Medulla oblongata (tissue), 1 donor: Measurements from ENCODE around the gene SHISAL2B.
"Not testable (repeated sequence)": the region's sequence is repeated elsewhere in the genome, so short reads cannot be mapped to it uniquely, and the experiment has no call there.

Experiments used
- DNase-seq: peaks from one replicate; pipeline ENCODE4 v3.0.0-alpha.2; 2015; ENCODE audit errors: extremely low spot score

Gene SHISAL2B

GRCh38 chr5:64690417-64691151 is at the start of gene SHISAL2B:
Gene SHISAL2B, plus strand, starts transcription at chr5:64690503. Its CDS starts 121 bp downstream, at chr5:64690624.
- no peak for DNase-seq

GRCh38 chr5:64644831-64645230 is 45.5 kb upstream of the SHISAL2B start:
- DNase-seq = no peak

- DNase-seq = no peak
These were observed 44.1 kb upstream of the SHISAL2B start for GRCh38 chr5:64646169-64646568.

- DNase-seq = no peak
These were observed 40.8 kb upstream of the SHISAL2B start for GRCh38 chr5:64649512-64649911.

- DNase-seq = no peak
These were observed 36.3 kb upstream of the SHISAL2B start for GRCh38 chr5:64653766-64654560.

- no peak for DNase-seq
These were observed 35.8 kb upstream of the SHISAL2B start for GRCh38 chr5:64654561-64654938.

- DNase-seq = no peak
These were observed 34.7 kb upstream of the SHISAL2B start for GRCh38 chr5:64655596-64655995.

- DNase-seq = no peak
These were observed 31.0 kb upstream of the SHISAL2B start for GRCh38 chr5:64659289-64659688.

GRCh38 chr5:64663181-64663580 is 27.1 kb upstream of the SHISAL2B start:
- not testable (repeated sequence) for DNase-seq

- DNase-seq = no peak
These were observed 25.1 kb upstream of the SHISAL2B start for GRCh38 chr5:64665243-64665642.

GRCh38 chr5:64666078-64666477 is 24.2 kb upstream of the SHISAL2B start:
- no peak for DNase-seq

GRCh38 chr5:64667068-64667467 is 23.2 kb upstream of the SHISAL2B start:
- DNase-seq = no peak

GRCh38 chr5:64670277-64670676 is 20.0 kb upstream of the SHISAL2B start:
- DNase-seq = no peak

GRCh38 chr5:64671678-64672077 is 18.6 kb upstream of the SHISAL2B start:
- no peak for DNase-seq

GRCh38 chr5:64678374-64678773 is 11.9 kb upstream of the SHISAL2B start:
- DNase-seq = no peak

GRCh38 chr5:64680289-64680688 is 10.0 kb upstream of the SHISAL2B start:
- DNase-seq = no peak

- no peak for DNase-seq
These were observed 7.7 kb upstream of the SHISAL2B start for GRCh38 chr5:64682608-64683007.

GRCh38 chr5:64685866-64686265 is 4.4 kb upstream of the SHISAL2B start:
- DNase-seq = no peak

GRCh38 chr5:64688391-64688790 is 1.9 kb upstream of the SHISAL2B start:
- no peak for DNase-seq

GRCh38 chr5:64688965-64689364 is 1.3 kb upstream of the SHISAL2B start:
- no peak for DNase-seq

- DNase-seq = no peak
These were observed 243 bp upstream of the SHISAL2B start for GRCh38 chr5:64690104-64690416.

- no peak for DNase-seq
These were observed 988 bp downstream of the SHISAL2B start for GRCh38 chr5:64691291-64691690.

GRCh38 chr5:64693636-64694035 is 3.3 kb downstream of the SHISAL2B start:
- DNase-seq = no peak
